K562 (cell line): ENCODE results near the gene CCDC71L. TPM values are rescaled to one million over a fixed set of nuclear protein-coding genes. Genes with fewer than 3 reads are reported as not detected.
A peak's percentile ranks its signal among the peaks of the same experiment; 100 is the strongest.

Experiments used
- CBFA2T3 ChIP-seq: fragments of 450-650 bp; IDR thresholded peaks from 2 replicates; pipeline ENCODE4 v1.6.1; 2017
- NCOA2 ChIP-seq, 2 experiments: fragments of 450-650 bp; IDR thresholded peaks; 2 replicates each; pipeline ENCODE4 v1.6.1; 2018; ENCODE audit warnings: mild to moderate bottlenecking in 2 of 2, moderate library complexity in 1 of 2; ENCODE audit not compliant: partially characterized antibody in 2 of 2
- NFE2 ChIP-seq: IDR thresholded peaks from 2 replicates; pipeline ENCODE4 v1.6.1; 2014; ENCODE audit warnings: antibody characterized with exemption, low read depth
- NR2C2 ChIP-seq, 2 experiments: fragments of 200-800 bp in 1 of 2; sonication (Bioruptor generic) in 1 of 2; sonication (generic) in 1 of 2; formaldehyde crosslinking in 1 of 2; IDR thresholded peaks; 2 replicates each; pipeline versions ENCODE4 v1.6.1 to v1.8.0; 2016 to 2022; ENCODE audit warnings: mild to moderate bottlenecking in 1 of 2, missing compliant biosample characterization in 1 of 2, missing genetic modification characterization in 1 of 2, missing genetic modification reagents in 1 of 2
- RFX7 ChIP-seq: fragments of 250-450 bp; sonication (Bioruptor Pico); IDR thresholded peaks from 2 replicates; pipeline ENCODE4 v1.5.1; 2021; ENCODE audit warnings: mild to moderate bottlenecking
- SMAD1 ChIP-seq: fragments of 150-350 bp; IDR thresholded peaks from 2 replicates; pipeline ENCODE4 v1.6.1; 2014; ENCODE audit warnings: low read length, low read depth; ENCODE audit not compliant: partially characterized antibody
- SPI1 ChIP-seq: IDR thresholded peaks from 2 replicates; pipeline ENCODE4 v1.6.1; 2011; ENCODE audit warnings: low read depth, low read length, control low read depth, borderline replicate concordance
- TAF7 ChIP-seq: fragments of 450-650 bp; IDR thresholded peaks from 2 replicates; pipeline ENCODE4 v1.6.1; 2016; ENCODE audit warnings: missing genetic modification characterization, missing compliant biosample characterization
- WHSC1 ChIP-seq: IDR thresholded peaks from one replicate; pipeline ENCODE4 v1.6.1; 2012; ENCODE audit warnings: low read length, control low read depth, inconsistent platforms
- ZC3H8 ChIP-seq: fragments of 450-650 bp; IDR thresholded peaks from 2 replicates; pipeline ENCODE4 v1.6.1; 2017
- ZEB2 ChIP-seq: fragments of 450-650 bp; IDR thresholded peaks from 2 replicates; pipeline ENCODE4 v1.6.1; 2016
- polyA plus RNA-seq, 8 experiments: library from polyadenylated mRNA; depleted of rRNA in 4 of 8; stranded (reverse) in 5 of 8; unstranded in 3 of 8; fragments of >200 nt; fragmentation: Nextera tagmentation in 2 of 8; fragmentation: Illumina TruSeq in 1 of 8; extraction: Ambion mirVana in 2 of 8; extraction: Trizol in 1 of 8; gene quantifications; 2 replicates each; pipeline versions ENCODE4 v1.2.1 to v1.2.3, GENCODE V29; 2011 to 2014; ENCODE audit warnings: inconsistent platforms in 1 of 8, missing spikeins in 1 of 8
- total RNA-seq, 7 experiments: library from RNA; depleted of rRNA in 6 of 7; stranded (reverse); fragments of >200 nt in 6 of 7; fragmentation: Illumina TruSeq in 2 of 7; extraction: Trizol in 2 of 7; gene quantifications; 2 replicates each; pipeline versions ENCODE4 v1.2.1 to v1.2.3, GENCODE V29; 2011 to 2021; ENCODE audit warnings: low replicate concordance in 1 of 7
- TF ChIP-seq, protein P1 (sequence below), 2 experiments: fragments of 450-650 bp; formaldehyde crosslinking in 1 of 2; IDR thresholded peaks; 2 replicates each; pipeline versions ENCODE4 v1.4.0 to v1.6.1; 2014 to 2020; ENCODE audit warnings: mild to moderate bottlenecking in 2 of 2, borderline replicate concordance in 1 of 2, low read depth in 1 of 2
- TF ChIP-seq, protein P2 (sequence below): fragments of 200-800 bp; sonication (Bioruptor generic); IDR thresholded peaks from 2 replicates; pipeline ENCODE4 v1.6.1; 2017; ENCODE audit warnings: missing genetic modification characterization, missing compliant biosample characterization
- TF ChIP-seq, protein P3 (sequence below), 2 experiments: fragments of 450-650 bp in 1 of 2; sonication (generic) in 1 of 2; formaldehyde crosslinking in 1 of 2; IDR thresholded peaks in 1 of 2; conservative IDR thresholded peaks in 1 of 2; 2 replicates each; pipeline versions ENCODE4 v1.6.1 to v1.8.1; 2016 to 2023; ENCODE audit warnings: mild to moderate bottlenecking in 2 of 2, moderate library complexity in 2 of 2, inconsistent platforms in 1 of 2, missing genetic modification reagents in 1 of 2

CCDC71L gene
- total and polyA plus RNA-seq, 9 of the 15 experiments (the other 6 are each of a cell fraction or from before 2014, with no cell fraction given), result 5.7 to 108 (median 25.4) TPM

DNA sequence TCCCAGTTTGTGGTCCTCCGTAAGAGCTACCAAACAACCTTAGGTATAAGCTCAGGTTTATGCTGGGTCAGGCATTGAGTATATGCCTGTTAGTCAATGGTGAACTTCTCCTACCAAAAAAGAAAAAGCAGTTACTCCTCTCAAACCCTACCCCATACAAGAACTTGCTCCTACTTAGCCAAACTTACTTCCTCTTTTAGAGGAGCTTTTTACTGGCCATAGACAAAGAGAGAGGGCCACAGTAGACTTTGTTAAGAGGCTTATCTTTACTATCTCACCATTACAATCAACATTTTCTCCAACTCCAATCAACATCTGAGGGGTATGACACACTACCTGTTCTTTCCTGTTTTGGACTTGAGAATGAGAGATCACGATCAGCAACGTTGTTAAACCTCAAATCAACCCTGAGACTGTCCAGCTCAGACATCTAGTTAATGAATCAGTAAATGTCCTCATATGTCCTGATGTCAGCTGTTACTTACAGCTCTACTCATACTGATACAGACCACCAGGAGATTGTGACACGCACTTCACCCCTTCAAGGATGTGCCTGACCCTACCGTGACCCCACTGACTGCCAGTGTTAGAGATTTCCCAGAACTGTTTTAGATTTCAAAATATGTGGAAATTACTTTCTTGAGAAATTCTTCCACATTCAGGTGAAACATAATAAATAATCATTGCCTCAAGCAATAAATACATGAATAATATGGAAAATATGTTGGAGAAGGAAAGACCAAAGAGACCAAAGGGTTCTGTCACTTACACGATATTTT is 18.4 kb upstream of the CCDC71L start (continued):
- peak; percentile 17 to 52 for TF ChIP-seq NCOA2 (IDR thresholded peaks at IDR 0.05; ENCODE audit: partially characterized antibody in 2 of 2)
- TF ChIP-seq ZEB2, result peak; percentile 96
- TF ChIP-seq NR2C2 (CRISPR knock-in tag; IDR thresholded peaks at IDR 0.05), result peak; percentile 44; the same call in 1 of the 2 replicates
- TF ChIP-seq NR2C2 (tag; IDR thresholded peaks at IDR 0.05), result peak; percentile 89
- TF ChIP-seq ZC3H8, result no peak
- TF ChIP-seq RFX7 (CRISPR knock-in tag), result 0 out of 2 replicates have a peak, but pooled peaks have one; percentile 25
- TF ChIP-seq, protein P1, sequence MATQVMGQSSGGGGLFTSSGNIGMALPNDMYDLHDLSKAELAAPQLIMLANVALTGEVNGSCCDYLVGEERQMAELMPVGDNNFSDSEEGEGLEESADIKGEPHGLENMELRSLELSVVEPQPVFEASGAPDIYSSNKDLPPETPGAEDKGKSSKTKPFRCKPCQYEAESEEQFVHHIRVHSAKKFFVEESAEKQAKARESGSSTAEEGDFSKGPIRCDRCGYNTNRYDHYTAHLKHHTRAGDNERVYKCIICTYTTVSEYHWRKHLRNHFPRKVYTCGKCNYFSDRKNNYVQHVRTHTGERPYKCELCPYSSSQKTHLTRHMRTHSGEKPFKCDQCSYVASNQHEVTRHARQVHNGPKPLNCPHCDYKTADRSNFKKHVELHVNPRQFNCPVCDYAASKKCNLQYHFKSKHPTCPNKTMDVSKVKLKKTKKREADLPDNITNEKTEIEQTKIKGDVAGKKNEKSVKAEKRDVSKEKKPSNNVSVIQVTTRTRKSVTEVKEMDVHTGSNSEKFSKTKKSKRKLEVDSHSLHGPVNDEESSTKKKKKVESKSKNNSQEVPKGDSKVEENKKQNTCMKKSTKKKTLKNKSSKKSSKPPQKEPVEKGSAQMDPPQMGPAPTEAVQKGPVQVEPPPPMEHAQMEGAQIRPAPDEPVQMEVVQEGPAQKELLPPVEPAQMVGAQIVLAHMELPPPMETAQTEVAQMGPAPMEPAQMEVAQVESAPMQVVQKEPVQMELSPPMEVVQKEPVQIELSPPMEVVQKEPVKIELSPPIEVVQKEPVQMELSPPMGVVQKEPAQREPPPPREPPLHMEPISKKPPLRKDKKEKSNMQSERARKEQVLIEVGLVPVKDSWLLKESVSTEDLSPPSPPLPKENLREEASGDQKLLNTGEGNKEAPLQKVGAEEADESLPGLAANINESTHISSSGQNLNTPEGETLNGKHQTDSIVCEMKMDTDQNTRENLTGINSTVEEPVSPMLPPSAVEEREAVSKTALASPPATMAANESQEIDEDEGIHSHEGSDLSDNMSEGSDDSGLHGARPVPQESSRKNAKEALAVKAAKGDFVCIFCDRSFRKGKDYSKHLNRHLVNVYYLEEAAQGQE (IDR thresholded peaks at IDR 0.05; ENCODE audit: borderline replicate concordance), result peak; percentile 86
- TF ChIP-seq, protein P1 (CRISPR knock-in tag; IDR thresholded peaks at IDR 0.05; ENCODE audit: low read depth), result no peak
- TF ChIP-seq, protein P2, sequence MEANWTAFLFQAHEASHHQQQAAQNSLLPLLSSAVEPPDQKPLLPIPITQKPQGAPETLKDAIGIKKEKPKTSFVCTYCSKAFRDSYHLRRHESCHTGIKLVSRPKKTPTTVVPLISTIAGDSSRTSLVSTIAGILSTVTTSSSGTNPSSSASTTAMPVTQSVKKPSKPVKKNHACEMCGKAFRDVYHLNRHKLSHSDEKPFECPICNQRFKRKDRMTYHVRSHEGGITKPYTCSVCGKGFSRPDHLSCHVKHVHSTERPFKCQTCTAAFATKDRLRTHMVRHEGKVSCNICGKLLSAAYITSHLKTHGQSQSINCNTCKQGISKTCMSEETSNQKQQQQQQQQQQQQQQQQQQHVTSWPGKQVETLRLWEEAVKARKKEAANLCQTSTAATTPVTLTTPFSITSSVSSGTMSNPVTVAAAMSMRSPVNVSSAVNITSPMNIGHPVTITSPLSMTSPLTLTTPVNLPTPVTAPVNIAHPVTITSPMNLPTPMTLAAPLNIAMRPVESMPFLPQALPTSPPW, result 0 out of 2 replicates have a peak, but pooled peaks have one; percentile 14
- TF ChIP-seq, protein P3, sequence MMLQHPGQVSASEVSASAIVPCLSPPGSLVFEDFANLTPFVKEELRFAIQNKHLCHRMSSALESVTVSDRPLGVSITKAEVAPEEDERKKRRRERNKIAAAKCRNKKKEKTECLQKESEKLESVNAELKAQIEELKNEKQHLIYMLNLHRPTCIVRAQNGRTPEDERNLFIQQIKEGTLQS (IDR thresholded peaks at IDR 0.05), result peak; percentile 66
- TF ChIP-seq, protein P3 (CRISPR knock-in tag; conservative IDR thresholded peaks at IDR 0.05), result 0 out of 2 replicates have a peak, but pooled peaks have one; percentile 40
- no peak for TF ChIP-seq WHSC1
- 0 out of 2 replicates have a peak, but pooled peaks have one; percentile 40 for TF ChIP-seq SPI1
- TF ChIP-seq NFE2, result peak; percentile 36; the same call in 1 of the 2 replicates
- peak; percentile 68 for TF ChIP-seq CBFA2T3
- no peak for TF ChIP-seq TAF7 (tag)
- TF ChIP-seq SMAD1, result no peak
